ENCODE measurements around the gene AOC2.
"Not testable (repeated sequence)": the region's sequence is repeated elsewhere in the genome, so short reads cannot be mapped to it uniquely, and the experiment has no call there.

Gene AOC2

GRCh38 chr17:42893359-42893758 is 49.0 kb downstream of the AOC2 start:
- Histone ChIP-seq H3K27ac (peak overlapping the region; percentile 87), H3K4me1 (ENCODE audit: control insufficient read depth in 1 of 2, insufficient read depth in 1 of 2, low read depth in 1 of 2, low read length in 1 of 2) (peaks cover 57 to 66% of the 10 kb centered on the region in 2 experiments), H3K36me3 (no peaks in the 10 kb centered on the region), H3K27me3 (no peaks in the 10 kb centered on the region), H3K9me3 (no peaks in the 10 kb centered on the region), H3K4me3 (ENCODE audit: low read depth in 1 of 2, low read length in 1 of 2) (peak overlapping the region; percentile 38 to 51)
- TF ChIP-seq CTCF (IDR thresholded peaks at IDR 0.05), result no peak

GRCh38 chr17:42894283-42895184 is 50.2 kb downstream of the AOC2 start:
- H3K4me3 ChIP-seq (ENCODE audit: low read depth in 1 of 2, low read length in 1 of 2), result peak overlapping the region in 1 of 2 experiments; percentile 51
- peak overlapping the region; percentile 87 for H3K27ac ChIP-seq
- H3K36me3 ChIP-seq, result no peaks in the 10 kb centered on the region
- H3K27me3 ChIP-seq, result no peaks in the 10 kb centered on the region
- H3K9me3 ChIP-seq, result no peaks in the 10 kb centered on the region
- TF ChIP-seq CTCF (IDR thresholded peaks at IDR 0.05), result no peak
- peaks cover 49 to 54% of the 10 kb centered on the region in 2 experiments for H3K4me1 ChIP-seq (ENCODE audit: control insufficient read depth in 1 of 2, insufficient read depth in 1 of 2, low read depth in 1 of 2, low read length in 1 of 2)

GRCh38 chr17:42895185-42895555 is 50.8 kb downstream of the AOC2 start:
- Histone ChIP-seq H3K4me3 (ENCODE audit: low read depth in 1 of 2, low read length in 1 of 2) (no peak overlapping the region), H3K4me1 (ENCODE audit: control insufficient read depth in 1 of 2, insufficient read depth in 1 of 2, low read depth in 1 of 2, low read length in 1 of 2) (peaks cover 44 to 48% of the 10 kb centered on the region in 2 experiments), H3K27ac (peak overlapping the region; percentile 87), H3K36me3 (no peaks in the 10 kb centered on the region), H3K9me3 (no peaks in the 10 kb centered on the region), H3K27me3 (no peaks in the 10 kb centered on the region)
- no peak for TF ChIP-seq CTCF (IDR thresholded peaks at IDR 0.05)

GRCh38 chr17:42898147-42898811 is 53.9 kb downstream of the AOC2 start:
- Histone ChIP-seq H3K27ac (no peak overlapping the region), H3K9me3 (no peaks in the 10 kb centered on the region), H3K27me3 (no peaks in the 10 kb centered on the region), H3K4me3 (ENCODE audit: low read depth in 1 of 2, low read length in 1 of 2) (no peak overlapping the region), H3K4me1 (ENCODE audit: control insufficient read depth in 1 of 2, insufficient read depth in 1 of 2, low read depth in 1 of 2, low read length in 1 of 2) (peaks cover 24 to 34% of the 10 kb centered on the region in 2 experiments), H3K36me3 (no peaks in the 10 kb centered on the region)
- TF ChIP-seq CTCF (IDR thresholded peaks at IDR 0.05), result no peak

GRCh38 chr17:42899981-42900380 is 55.6 kb downstream of the AOC2 start:
- H3K27ac ChIP-seq; H3K9me3 ChIP-seq; H3K36me3 ChIP-seq; H3K4me3 ChIP-seq (ENCODE audit: low read depth in 1 of 2, low read length in 1 of 2); H3K27me3 ChIP-seq: not testable (repeated sequence)
- H3K4me1 ChIP-seq (ENCODE audit: control insufficient read depth in 1 of 2, insufficient read depth in 1 of 2, low read depth in 1 of 2, low read length in 1 of 2), result peaks cover 11 to 17% of the 10 kb centered on the region in 2 experiments
